Calu3 (cell line): ENCODE results near the gene ADGRG4. TPM values are rescaled to one million over a fixed set of nuclear protein-coding genes. Genes with fewer than 3 reads are reported as not detected.

ENCODE experiments used
- BruUV-seq: library from RNA; stranded (reverse); fragments of 400-500 nt; replicated peaks from 2 replicates; lab custom pipeline; 2021; lab: Mats Ljungman, UMichigan
- CTCF ChIA-PET: fragments of 300-600 bp; sonication (Branson Sonifier 250); formaldehyde crosslinking; loops from one replicate; lab custom pipeline; 2022; ENCODE audit warnings: antibody characterized with exemption; lab: Charles Lee
- DNase-seq: peaks from one replicate; pipeline ENCODE4 v3.0.0; 2022
- H3K27ac Mint-ChIP-seq: one replicate; pipeline ENCODE4 v1.8.0; 2022; ENCODE audit warnings: mixed read lengths; ENCODE audit not compliant: unreplicated experiment
- H3K27me3 Mint-ChIP-seq: one replicate; pipeline ENCODE4 v1.8.0; 2022; ENCODE audit warnings: mixed read lengths; ENCODE audit not compliant: unreplicated experiment
- H3K36me3 Mint-ChIP-seq: one replicate; pipeline ENCODE4 v1.8.0; 2022; ENCODE audit warnings: mild to moderate bottlenecking, moderate library complexity, mixed read lengths; ENCODE audit not compliant: insufficient read depth, unreplicated experiment
- H3K4me1 Mint-ChIP-seq: one replicate; pipeline ENCODE4 v1.8.0; 2022; ENCODE audit warnings: mild to moderate bottlenecking, low read depth, mixed read lengths; ENCODE audit not compliant: unreplicated experiment
- H3K4me3 Mint-ChIP-seq: one replicate; pipeline ENCODE4 v1.8.0; 2022; ENCODE audit warnings: mild to moderate bottlenecking, low read depth, moderate library complexity, mixed read lengths; ENCODE audit not compliant: unreplicated experiment
- H3K9me3 Mint-ChIP-seq: one replicate; pipeline ENCODE4 v1.8.0; 2022; ENCODE audit warnings: low read depth, mixed read lengths; ENCODE audit not compliant: unreplicated experiment
- intact Hi-C: fragments of 100-400 bp; cut with micrococcal nuclease; formaldehyde crosslinking; loops from one replicate; pipeline ENCODE4 v1.10.0; 2022; ENCODE audit not compliant: unreplicated experiment
- total RNA-seq: library from RNA; stranded (reverse); gene quantifications from 2 replicates; pipeline ENCODE4 v1.2.3, GENCODE V29; 2022
- TF ChIP-seq, protein P1 (sequence below): fragments of 200-600 bp; IDR thresholded peaks from one replicate; pipeline ENCODE4 v1.8.0; 2022; ENCODE audit warnings: antibody characterized with exemption; ENCODE audit not compliant: unreplicated experiment

The ADGRG4 gene
- total RNA-seq, 1 experiment from 2014 or later = not detected

DNA sequence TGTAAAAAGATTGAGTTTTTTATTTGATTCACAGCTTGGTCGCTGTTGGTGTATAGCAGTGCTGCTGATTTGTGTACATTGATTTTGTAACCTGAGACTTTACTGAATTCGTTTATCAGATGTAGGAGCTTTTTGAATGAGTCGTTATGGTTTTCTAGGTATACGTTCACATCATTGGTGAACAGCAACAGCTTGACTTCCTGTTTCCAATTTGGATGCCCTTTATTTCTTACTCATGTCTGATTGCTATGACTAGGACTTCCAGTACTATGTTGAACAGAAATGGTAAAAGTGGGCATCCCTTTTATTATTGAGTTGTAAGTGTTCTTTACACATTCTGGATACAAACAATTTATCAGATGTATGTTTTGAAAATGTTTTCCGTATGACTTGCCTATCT, 76.0 kb downstream of the ADGRG4 start:
- Mint-ChIP-seq H3K4me1 (no peaks in the 10 kb centered on the region), H3K27me3 (peaks cover 15% of the 10 kb centered on the region), H3K9me3 (no peaks in the 10 kb centered on the region), H3K27ac (no peak overlapping the region), H3K4me3 (no peak overlapping the region), H3K36me3 (no peaks in the 10 kb centered on the region)
- TF ChIP-seq, protein P1, sequence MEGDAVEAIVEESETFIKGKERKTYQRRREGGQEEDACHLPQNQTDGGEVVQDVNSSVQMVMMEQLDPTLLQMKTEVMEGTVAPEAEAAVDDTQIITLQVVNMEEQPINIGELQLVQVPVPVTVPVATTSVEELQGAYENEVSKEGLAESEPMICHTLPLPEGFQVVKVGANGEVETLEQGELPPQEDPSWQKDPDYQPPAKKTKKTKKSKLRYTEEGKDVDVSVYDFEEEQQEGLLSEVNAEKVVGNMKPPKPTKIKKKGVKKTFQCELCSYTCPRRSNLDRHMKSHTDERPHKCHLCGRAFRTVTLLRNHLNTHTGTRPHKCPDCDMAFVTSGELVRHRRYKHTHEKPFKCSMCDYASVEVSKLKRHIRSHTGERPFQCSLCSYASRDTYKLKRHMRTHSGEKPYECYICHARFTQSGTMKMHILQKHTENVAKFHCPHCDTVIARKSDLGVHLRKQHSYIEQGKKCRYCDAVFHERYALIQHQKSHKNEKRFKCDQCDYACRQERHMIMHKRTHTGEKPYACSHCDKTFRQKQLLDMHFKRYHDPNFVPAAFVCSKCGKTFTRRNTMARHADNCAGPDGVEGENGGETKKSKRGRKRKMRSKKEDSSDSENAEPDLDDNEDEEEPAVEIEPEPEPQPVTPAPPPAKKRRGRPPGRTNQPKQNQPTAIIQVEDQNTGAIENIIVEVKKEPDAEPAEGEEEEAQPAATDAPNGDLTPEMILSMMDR = no peak
- intact Hi-C loops = no loop called here
- no peak for DNase-seq
- CTCF ChIA-PET = no interaction called here
- BruUV-seq = no TSS peak

DNA sequence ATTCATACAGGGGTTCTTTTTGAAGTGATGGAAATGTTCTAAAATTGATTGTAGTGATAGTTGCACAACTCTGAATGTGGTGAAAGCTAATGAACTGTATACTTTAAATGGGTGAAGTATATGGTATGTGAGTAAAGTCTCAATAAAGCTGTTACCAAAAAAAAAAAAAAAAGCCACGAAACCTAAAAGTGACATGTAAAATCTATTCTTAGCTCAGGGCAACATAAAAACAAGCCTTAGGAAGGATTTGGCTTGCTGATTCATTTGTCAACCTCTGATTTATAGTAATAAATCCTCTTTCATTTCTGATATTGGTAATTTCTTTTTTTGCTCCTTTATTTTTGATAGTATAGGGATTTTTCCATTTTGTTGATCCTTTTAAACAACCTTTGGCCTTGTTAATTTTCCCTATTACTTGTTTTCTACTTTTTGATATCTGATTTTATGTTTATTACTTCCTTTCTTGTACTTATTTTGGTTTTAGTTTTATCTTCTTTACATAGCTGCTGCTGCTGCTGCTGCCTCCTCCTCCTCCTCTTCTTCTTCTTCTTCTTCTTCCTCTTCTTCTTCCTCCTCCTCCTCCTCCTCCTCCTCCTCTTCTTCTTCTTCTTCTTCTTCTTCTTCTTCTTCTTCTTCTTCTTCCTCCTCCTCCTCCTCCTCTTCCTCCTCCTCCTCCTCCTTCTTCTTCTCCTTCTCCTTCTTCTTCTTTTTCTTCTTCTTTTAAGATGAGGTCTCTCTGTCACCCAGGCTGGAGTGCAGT, 79.4 kb downstream of the ADGRG4 start:
- H3K27ac Mint-ChIP-seq = no peak overlapping the region
- BruUV-seq = no TSS peak
- CTCF ChIA-PET = no interaction called here
- H3K36me3 Mint-ChIP-seq = no peaks in the 10 kb centered on the region
- H3K4me3 Mint-ChIP-seq = no peak overlapping the region
- H3K27me3 Mint-ChIP-seq = peaks cover 15% of the 10 kb centered on the region
- intact Hi-C loops = no loop called here
- TF ChIP-seq, protein P1 = no peak
- no peak for DNase-seq
- no peaks in the 10 kb centered on the region for H3K4me1 Mint-ChIP-seq
- H3K9me3 Mint-ChIP-seq = no peaks in the 10 kb centered on the region

DNA sequence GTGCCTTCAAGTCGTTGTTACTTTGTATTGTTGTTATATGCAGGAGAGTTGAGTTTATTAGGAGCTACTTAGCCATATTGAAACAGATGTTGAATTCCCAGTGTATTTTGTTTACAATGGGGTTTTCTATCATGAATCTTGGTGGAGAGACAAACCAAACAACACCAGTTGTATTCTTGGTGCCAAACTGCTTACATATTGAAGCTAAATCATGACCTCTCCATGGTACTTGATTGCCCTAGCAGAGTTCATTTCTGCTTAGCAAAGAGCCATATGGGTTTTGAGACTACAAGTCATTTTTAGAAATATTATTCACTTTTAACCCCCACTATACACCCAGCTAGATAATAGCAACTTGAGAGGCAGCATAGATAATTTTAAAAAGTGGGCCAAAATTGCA, 85.4 kb downstream of the ADGRG4 start:
- no peak overlapping the region for H3K27ac Mint-ChIP-seq
- CTCF ChIA-PET = interaction anchor here (0.6 kb wide), 1 partner anchor 170 kb away, joined by 14 read pairs; no protein-coding TSS in a partner anchor

GRCh38 chrX:136386826-136387225, 86.1 kb downstream of the ADGRG4 start:
- no peak for DNase-seq
- H3K9me3 Mint-ChIP-seq = no peaks in the 10 kb centered on the region
- no peaks in the 10 kb centered on the region for H3K4me1 Mint-ChIP-seq
- CTCF ChIA-PET = interaction anchor here (0.6 kb wide), 1 partner anchor 171 kb away, joined by 14 read pairs; no protein-coding TSS in a partner anchor
- no peaks in the 10 kb centered on the region for H3K36me3 Mint-ChIP-seq
- H3K27me3 Mint-ChIP-seq = peaks cover 20% of the 10 kb centered on the region
- H3K4me3 Mint-ChIP-seq = no peak overlapping the region
- no peak overlapping the region for H3K27ac Mint-ChIP-seq
- no TSS peak for BruUV-seq
- intact Hi-C loops = no loop called here
- TF ChIP-seq, protein P1 = no peak

More for the DNA sequence above, 85.4 kb downstream of the ADGRG4 start:
- H3K4me3 Mint-ChIP-seq = no peak overlapping the region
- H3K9me3 Mint-ChIP-seq = no peaks in the 10 kb centered on the region
- H3K36me3 Mint-ChIP-seq = no peaks in the 10 kb centered on the region
- DNase-seq = no peak
- no TSS peak for BruUV-seq
- H3K4me1 Mint-ChIP-seq = no peaks in the 10 kb centered on the region
- intact Hi-C loops = no loop called here
- TF ChIP-seq, protein P1 = no peak
- H3K27me3 Mint-ChIP-seq = peaks cover 20% of the 10 kb centered on the region
